Stimulated activated CD8-positive, alpha-beta memory T cell treated with anti-CD3 and anti-CD28 coated beads, Interleukin-2, amount 100 ng/mL, for 1 hour (primary cell): ENCODE data around the gene FUT2.
A peak's percentile ranks its signal among the peaks of the same experiment; 100 is the strongest.
"Not testable (repeated sequence)": the region's sequence is repeated elsewhere in the genome, so short reads cannot be mapped to it uniquely, and the experiment has no call there.

Experiments
- DNase-seq, 2 donors: peaks; one replicate each; pipeline ENCODE4 v3.0.0-alpha.2; 2020; ENCODE audit warnings: low read depth in 2 of 2

FUT2 gene

GRCh38 chr19:48702701-48703100 lies 6.9 kb downstream of the FUT2 start:
- DNase-seq = no peak

- DNase-seq = no peak
Observed at GRCh38 chr19:48703316-48703715, 7.5 kb downstream of the FUT2 start.

GRCh38 chr19:48705431-48705830 lies 9.7 kb downstream of the FUT2 start:
- no peak for DNase-seq

- DNase-seq = no peak
Observed at GRCh38 chr19:48708471-48708870, 12.7 kb downstream of the FUT2 start.

- no peak for DNase-seq
Observed at GRCh38 chr19:48711106-48711662, 15.4 kb downstream of the FUT2 start.

GRCh38 chr19:48713041-48713863 lies 17.5 kb downstream of the FUT2 start:
- no peak for DNase-seq

GRCh38 chr19:48713864-48714755 lies 18.3 kb downstream of the FUT2 start:
- DNase-seq = peak; percentile 89 to 92

- no peak for DNase-seq
Observed at GRCh38 chr19:48714759-48715675, 19.2 kb downstream of the FUT2 start.

GRCh38 chr19:48715681-48716171 lies 20.0 kb downstream of the FUT2 start:
- DNase-seq = no peak

- DNase-seq = no peak
Observed at GRCh38 chr19:48716562-48717291, 21.0 kb downstream of the FUT2 start.

- DNase-seq = not testable (repeated sequence)
Observed at GRCh38 chr19:48718106-48718505, 22.3 kb downstream of the FUT2 start.

GRCh38 chr19:48718711-48719231 lies 23.0 kb downstream of the FUT2 start:
- DNase-seq = no peak

- DNase-seq = no peak
Observed at GRCh38 chr19:48719263-48720171, 23.7 kb downstream of the FUT2 start, which contains the start of gene MAMSTR. MAMSTR (minus strand) TSS chr19:48719725; CDS start chr19:48719031, 694 bp downstream.

GRCh38 chr19:48720251-48720612 lies 24.5 kb downstream of the FUT2 start:
- DNase-seq = no peak

- DNase-seq = peak; percentile 70 to 80
Observed at GRCh38 chr19:48720613-48721296, 25.0 kb downstream of the FUT2 start.

GRCh38 chr19:48722196-48722708 lies 26.5 kb downstream of the FUT2 start:
- DNase-seq = no peak

GRCh38 chr19:48724796-48725753 lies 29.3 kb downstream of the FUT2 start:
- no peak for DNase-seq
